WTC11 (cell line): ENCODE measurements around the gene PLCD4. TPM values are rescaled to one million over a fixed set of nuclear protein-coding genes. Genes with fewer than 3 reads are reported as not detected.

Experiments used
- ATAC-seq: fragments of 200-7000 bp; cut with Tn5 transposase; 2 replicates; pipeline ENCODE4 v1.10.0; 2021; ENCODE audit warnings: mild to moderate bottlenecking, moderate library complexity
- CTCF ChIA-PET: fragments of 300-600 bp; sonication (Branson Sonifier 250); formaldehyde crosslinking; loops from one replicate; lab custom pipeline; 2021; ENCODE audit warnings: antibody characterized with exemption; lab: Charles Lee
- POLR2A ChIA-PET: fragments of 350-600 bp; sonication (Branson Sonifier 250); formaldehyde crosslinking; loops from one replicate; lab custom pipeline; 2021; ENCODE audit warnings: antibody characterized with exemption; lab: Charles Lee
- DNase-seq: peaks from one replicate; pipeline ENCODE4 v3.0.0; 2021; ENCODE audit warnings: low spot score
- H3K27ac Mint-ChIP-seq: 2 replicates; pipeline ENCODE4 v1.8.0; 2021; ENCODE audit warnings: mixed read lengths
- H3K27me3 Mint-ChIP-seq: 2 replicates; pipeline ENCODE4 v1.8.0; 2021; ENCODE audit warnings: low read depth, mild to moderate bottlenecking, moderate library complexity, mixed read lengths
- H3K36me3 Mint-ChIP-seq: 2 replicates; pipeline ENCODE4 v1.8.0; 2021; ENCODE audit warnings: mixed read lengths
- H3K4me1 Mint-ChIP-seq: 2 replicates; pipeline ENCODE4 v1.8.0; 2022; ENCODE audit warnings: mixed read lengths
- H3K4me3 Mint-ChIP-seq: 2 replicates; pipeline ENCODE4 v1.8.0; 2021; ENCODE audit warnings: mild to moderate bottlenecking, moderate library complexity, mixed read lengths
- H3K9me3 Mint-ChIP-seq: 2 replicates; pipeline ENCODE4 v1.8.0; 2021; ENCODE audit warnings: mixed read lengths
- ATF1 ChIP-seq: sonication (generic); formaldehyde crosslinking; IDR thresholded peaks from 2 replicates; pipeline ENCODE4 v1.8.1; 2023; ENCODE audit warnings: mild to moderate bottlenecking, moderate library complexity, missing genetic modification reagents
- ESRRA ChIP-seq: sonication (generic); formaldehyde crosslinking; IDR thresholded peaks from 2 replicates; pipeline ENCODE4 v1.8.1; 2022; ENCODE audit warnings: mild to moderate bottlenecking, missing genetic modification reagents, borderline replicate concordance
- FOXP1 ChIP-seq: sonication (generic); formaldehyde crosslinking; IDR thresholded peaks from 2 replicates; pipeline ENCODE4 v1.8.0; 2022; ENCODE audit warnings: missing genetic modification reagents, mild to moderate bottlenecking, moderate library complexity, borderline replicate concordance
- JUN ChIP-seq: sonication (generic); formaldehyde crosslinking; IDR thresholded peaks from 2 replicates; pipeline ENCODE4 v1.8.0; 2023; ENCODE audit warnings: mild to moderate bottlenecking, missing genetic modification reagents
- NFE2L1 ChIP-seq: sonication (generic); formaldehyde crosslinking; IDR thresholded peaks from 2 replicates; pipeline ENCODE4 v1.8.1; 2023; ENCODE audit warnings: missing genetic modification reagents
- OVOL2 ChIP-seq: fragments of 250-450 bp; sonication (Bioruptor Pico); IDR thresholded peaks from 2 replicates; pipeline ENCODE4 v1.9.0; 2021; ENCODE audit warnings: mild to moderate bottlenecking, borderline replicate concordance
- RELA ChIP-seq: sonication (generic); formaldehyde crosslinking; IDR thresholded peaks from 2 replicates; pipeline ENCODE4 v1.8.1; 2022; ENCODE audit warnings: missing genetic modification reagents, mild to moderate bottlenecking, borderline replicate concordance
- SMAD3 ChIP-seq: sonication (generic); formaldehyde crosslinking; IDR thresholded peaks from 2 replicates; pipeline ENCODE4 v1.8.0; 2022; ENCODE audit warnings: missing genetic modification reagents, mild to moderate bottlenecking, borderline replicate concordance
- ZNF232 ChIP-seq: sonication (generic); formaldehyde crosslinking; IDR thresholded peaks from 2 replicates; pipeline ENCODE4 v1.8.0; 2022; ENCODE audit warnings: mild to moderate bottlenecking, missing genetic modification reagents
- ZNF671 ChIP-seq: fragments of 250-450 bp; sonication (Bioruptor Pico); IDR thresholded peaks from 2 replicates; pipeline ENCODE4 v1.8.0; 2021; ENCODE audit warnings: mild to moderate bottlenecking
- total RNA-seq: library from RNA; stranded (reverse); gene quantifications from 3 replicates; pipeline ENCODE4 v1.2.3, GENCODE V29; 2021
- TF ChIP-seq, protein P1 (sequence below): sonication (generic); formaldehyde crosslinking; IDR thresholded peaks from 2 replicates; pipeline ENCODE4 v1.8.1; 2023; ENCODE audit warnings: mild to moderate bottlenecking, missing genetic modification reagents
- TF ChIP-seq, protein P2 (sequence below): sonication (generic); formaldehyde crosslinking; conservative IDR thresholded peaks from 2 replicates; pipeline ENCODE4 v1.8.1; 2022; ENCODE audit warnings: mild to moderate bottlenecking, missing genetic modification reagents
- TF ChIP-seq, protein P3 (sequence below): sonication (generic); formaldehyde crosslinking; IDR thresholded peaks from 2 replicates; pipeline ENCODE4 v1.8.1; 2022; ENCODE audit warnings: low read depth, missing genetic modification reagents, borderline replicate concordance
- TF ChIP-seq, protein P4 (sequence below): sonication (generic); formaldehyde crosslinking; IDR thresholded peaks from 2 replicates; pipeline ENCODE4 v1.8.1; 2022; ENCODE audit warnings: mild to moderate bottlenecking, missing genetic modification reagents, moderate library complexity, borderline replicate concordance
- TF ChIP-seq, protein P5 (sequence below): sonication (generic); formaldehyde crosslinking; IDR thresholded peaks from 2 replicates; pipeline ENCODE4 v1.8.1; 2022; ENCODE audit warnings: missing genetic modification reagents, borderline replicate concordance
- TF ChIP-seq, protein P6 (sequence below): fragments of 250-450 bp; sonication (Bioruptor Pico); IDR thresholded peaks from 2 replicates; pipeline ENCODE4 v1.9.0; 2021; ENCODE audit warnings: mild to moderate bottlenecking
- TF ChIP-seq, protein P7 (sequence below): sonication (generic); formaldehyde crosslinking; IDR thresholded peaks from 2 replicates; pipeline ENCODE4 v1.8.1; 2023; ENCODE audit warnings: mild to moderate bottlenecking, missing genetic modification reagents, moderate library complexity
- TF ChIP-seq, protein P8 (sequence below): sonication (generic); formaldehyde crosslinking; IDR thresholded peaks from 2 replicates; pipeline ENCODE4 v1.8.1; 2023; ENCODE audit warnings: mild to moderate bottlenecking, missing genetic modification reagents

Gene PLCD4
- total RNA-seq, 1 experiment from 2014 or later, result 0.28 TPM

DNA sequence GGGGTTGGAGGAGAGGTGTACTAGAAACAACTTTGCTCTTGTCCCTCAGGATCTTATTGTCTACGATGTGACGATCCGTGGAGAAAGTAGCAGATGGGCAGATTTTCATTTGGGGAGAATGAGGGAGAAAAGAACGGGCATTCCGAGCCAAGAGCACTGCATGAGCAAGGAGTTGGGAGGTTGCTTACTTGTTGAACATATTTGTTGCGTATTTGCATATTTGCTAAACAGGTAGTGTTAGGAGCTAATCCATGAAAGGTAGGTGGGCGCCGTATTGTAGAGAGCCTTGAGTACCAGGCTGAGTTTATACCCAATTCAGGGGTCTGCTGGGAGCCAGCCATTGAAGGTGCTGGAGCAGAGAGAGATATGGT is 52.3 kb downstream of the PLCD4 start:
- peak overlapping the region; percentile 93 for H3K4me3 Mint-ChIP-seq
- no peaks in the 10 kb centered on the region for H3K27me3 Mint-ChIP-seq
- H3K27ac Mint-ChIP-seq, result peak overlapping the region; percentile 71; the same call in 1 of the 2 replicates
- H3K4me1 Mint-ChIP-seq, result peaks cover 9% of the 10 kb centered on the region
- H3K9me3 Mint-ChIP-seq, result no peaks in the 10 kb centered on the region
- CTCF ChIA-PET, result interaction anchor here (0.6 to 2.8 kb wide), 11 partner anchors 12 to 824 kb away, joined by 3 to 26 read pairs (median 7); partner anchors contain the start of genes PLCD4, RNF25, STK36 and TTLL4
- TF ChIP-seq ZNF232 (CRISPR knock-in tag) (0 out of 2 replicates have a peak, but pooled peaks have one; percentile 7), JUN (CRISPR knock-in tag) (no peak), OVOL2 (CRISPR knock-in tag) (no peak), ESRRA (CRISPR knock-in tag) (no peak), RELA (no peak), FOXP1 (no peak)
- POLR2A ChIA-PET, result interaction anchor here (0.6 to 2.3 kb wide), 11 partner anchors 9 to 401 kb away, joined by 3 to 24 read pairs (median 5); partner anchors contain the start of genes RNF25 and STK36
- no peak for ATAC-seq
- DNase-seq, result no peak
- peaks cover 44% of the 10 kb centered on the region for H3K36me3 Mint-ChIP-seq

DNA sequence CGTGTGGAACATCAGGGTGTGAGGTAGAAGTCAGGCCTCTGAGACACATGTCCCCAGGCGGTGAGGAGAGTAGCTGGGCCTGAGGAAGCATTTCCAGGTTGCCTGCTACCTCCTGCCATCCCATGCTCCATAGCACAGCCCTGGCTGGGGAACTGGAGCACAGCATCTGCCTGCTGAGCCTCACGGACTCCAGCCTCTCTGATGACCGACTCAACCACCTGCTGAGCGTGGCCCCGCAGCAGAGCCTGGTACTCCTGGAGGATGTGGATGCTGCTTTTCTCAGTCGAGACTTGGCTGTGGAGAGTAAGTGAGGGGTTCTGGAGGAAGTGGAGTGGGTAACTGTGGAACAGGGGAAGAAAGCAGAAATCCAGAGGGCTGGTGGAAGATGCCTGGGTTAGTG is 54.7 kb downstream of the PLCD4 start:
- ChIA-PET POLR2A (no interaction called here), CTCF (no interaction called here)
- no peak for ATAC-seq

More for the DNA sequence above, 54.7 kb downstream of the PLCD4 start:
- TF ChIP-seq, protein P1, sequence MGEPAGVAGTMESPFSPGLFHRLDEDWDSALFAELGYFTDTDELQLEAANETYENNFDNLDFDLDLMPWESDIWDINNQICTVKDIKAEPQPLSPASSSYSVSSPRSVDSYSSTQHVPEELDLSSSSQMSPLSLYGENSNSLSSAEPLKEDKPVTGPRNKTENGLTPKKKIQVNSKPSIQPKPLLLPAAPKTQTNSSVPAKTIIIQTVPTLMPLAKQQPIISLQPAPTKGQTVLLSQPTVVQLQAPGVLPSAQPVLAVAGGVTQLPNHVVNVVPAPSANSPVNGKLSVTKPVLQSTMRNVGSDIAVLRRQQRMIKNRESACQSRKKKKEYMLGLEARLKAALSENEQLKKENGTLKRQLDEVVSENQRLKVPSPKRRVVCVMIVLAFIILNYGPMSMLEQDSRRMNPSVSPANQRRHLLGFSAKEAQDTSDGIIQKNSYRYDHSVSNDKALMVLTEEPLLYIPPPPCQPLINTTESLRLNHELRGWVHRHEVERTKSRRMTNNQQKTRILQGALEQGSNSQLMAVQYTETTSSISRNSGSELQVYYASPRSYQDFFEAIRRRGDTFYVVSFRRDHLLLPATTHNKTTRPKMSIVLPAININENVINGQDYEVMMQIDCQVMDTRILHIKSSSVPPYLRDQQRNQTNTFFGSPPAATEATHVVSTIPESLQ (CRISPR knock-in tag), result no peak
- TF ChIP-seq, protein P2, sequence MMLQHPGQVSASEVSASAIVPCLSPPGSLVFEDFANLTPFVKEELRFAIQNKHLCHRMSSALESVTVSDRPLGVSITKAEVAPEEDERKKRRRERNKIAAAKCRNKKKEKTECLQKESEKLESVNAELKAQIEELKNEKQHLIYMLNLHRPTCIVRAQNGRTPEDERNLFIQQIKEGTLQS (CRISPR knock-in tag), result no peak
- TF ChIP-seq, protein P3, sequence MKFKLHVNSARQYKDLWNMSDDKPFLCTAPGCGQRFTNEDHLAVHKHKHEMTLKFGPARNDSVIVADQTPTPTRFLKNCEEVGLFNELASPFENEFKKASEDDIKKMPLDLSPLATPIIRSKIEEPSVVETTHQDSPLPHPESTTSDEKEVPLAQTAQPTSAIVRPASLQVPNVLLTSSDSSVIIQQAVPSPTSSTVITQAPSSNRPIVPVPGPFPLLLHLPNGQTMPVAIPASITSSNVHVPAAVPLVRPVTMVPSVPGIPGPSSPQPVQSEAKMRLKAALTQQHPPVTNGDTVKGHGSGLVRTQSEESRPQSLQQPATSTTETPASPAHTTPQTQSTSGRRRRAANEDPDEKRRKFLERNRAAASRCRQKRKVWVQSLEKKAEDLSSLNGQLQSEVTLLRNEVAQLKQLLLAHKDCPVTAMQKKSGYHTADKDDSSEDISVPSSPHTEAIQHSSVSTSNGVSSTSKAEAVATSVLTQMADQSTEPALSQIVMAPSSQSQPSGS (CRISPR knock-in tag), result no peak
- TF ChIP-seq FOXP1 (no peak), ZNF671 (CRISPR knock-in tag) (no peak), NFE2L1 (CRISPR knock-in tag) (no peak), ATF1 (CRISPR knock-in tag) (no peak), SMAD3 (no peak)
- TF ChIP-seq, protein P4, sequence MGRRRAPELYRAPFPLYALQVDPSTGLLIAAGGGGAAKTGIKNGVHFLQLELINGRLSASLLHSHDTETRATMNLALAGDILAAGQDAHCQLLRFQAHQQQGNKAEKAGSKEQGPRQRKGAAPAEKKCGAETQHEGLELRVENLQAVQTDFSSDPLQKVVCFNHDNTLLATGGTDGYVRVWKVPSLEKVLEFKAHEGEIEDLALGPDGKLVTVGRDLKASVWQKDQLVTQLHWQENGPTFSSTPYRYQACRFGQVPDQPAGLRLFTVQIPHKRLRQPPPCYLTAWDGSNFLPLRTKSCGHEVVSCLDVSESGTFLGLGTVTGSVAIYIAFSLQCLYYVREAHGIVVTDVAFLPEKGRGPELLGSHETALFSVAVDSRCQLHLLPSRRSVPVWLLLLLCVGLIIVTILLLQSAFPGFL (CRISPR knock-in tag), result no peak
- TF ChIP-seq, protein P5, sequence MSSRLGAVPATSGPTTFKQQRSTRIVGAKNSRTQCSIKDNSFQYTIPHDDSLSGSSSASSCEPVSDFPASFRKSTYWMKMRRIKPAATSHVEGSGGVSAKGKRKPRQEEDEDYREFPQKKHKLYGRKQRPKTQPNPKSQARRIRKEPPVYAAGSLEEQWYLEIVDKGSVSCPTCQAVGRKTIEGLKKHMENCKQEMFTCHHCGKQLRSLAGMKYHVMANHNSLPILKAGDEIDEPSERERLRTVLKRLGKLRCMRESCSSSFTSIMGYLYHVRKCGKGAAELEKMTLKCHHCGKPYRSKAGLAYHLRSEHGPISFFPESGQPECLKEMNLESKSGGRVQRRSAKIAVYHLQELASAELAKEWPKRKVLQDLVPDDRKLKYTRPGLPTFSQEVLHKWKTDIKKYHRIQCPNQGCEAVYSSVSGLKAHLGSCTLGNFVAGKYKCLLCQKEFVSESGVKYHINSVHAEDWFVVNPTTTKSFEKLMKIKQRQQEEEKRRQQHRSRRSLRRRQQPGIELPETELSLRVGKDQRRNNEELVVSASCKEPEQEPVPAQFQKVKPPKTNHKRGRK, result no peak
- TF ChIP-seq, protein P6, sequence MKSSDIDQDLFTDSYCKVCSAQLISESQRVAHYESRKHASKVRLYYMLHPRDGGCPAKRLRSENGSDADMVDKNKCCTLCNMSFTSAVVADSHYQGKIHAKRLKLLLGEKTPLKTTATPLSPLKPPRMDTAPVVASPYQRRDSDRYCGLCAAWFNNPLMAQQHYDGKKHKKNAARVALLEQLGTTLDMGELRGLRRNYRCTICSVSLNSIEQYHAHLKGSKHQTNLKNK (CRISPR knock-in tag), result no peak
- TF ChIP-seq, protein P7, sequence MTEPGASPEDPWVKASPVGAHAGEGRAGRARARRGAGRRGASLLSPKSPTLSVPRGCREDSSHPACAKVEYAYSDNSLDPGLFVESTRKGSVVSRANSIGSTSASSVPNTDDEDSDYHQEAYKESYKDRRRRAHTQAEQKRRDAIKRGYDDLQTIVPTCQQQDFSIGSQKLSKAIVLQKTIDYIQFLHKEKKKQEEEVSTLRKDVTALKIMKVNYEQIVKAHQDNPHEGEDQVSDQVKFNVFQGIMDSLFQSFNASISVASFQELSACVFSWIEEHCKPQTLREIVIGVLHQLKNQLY (CRISPR knock-in tag), result no peak
- TF ChIP-seq, protein P8, sequence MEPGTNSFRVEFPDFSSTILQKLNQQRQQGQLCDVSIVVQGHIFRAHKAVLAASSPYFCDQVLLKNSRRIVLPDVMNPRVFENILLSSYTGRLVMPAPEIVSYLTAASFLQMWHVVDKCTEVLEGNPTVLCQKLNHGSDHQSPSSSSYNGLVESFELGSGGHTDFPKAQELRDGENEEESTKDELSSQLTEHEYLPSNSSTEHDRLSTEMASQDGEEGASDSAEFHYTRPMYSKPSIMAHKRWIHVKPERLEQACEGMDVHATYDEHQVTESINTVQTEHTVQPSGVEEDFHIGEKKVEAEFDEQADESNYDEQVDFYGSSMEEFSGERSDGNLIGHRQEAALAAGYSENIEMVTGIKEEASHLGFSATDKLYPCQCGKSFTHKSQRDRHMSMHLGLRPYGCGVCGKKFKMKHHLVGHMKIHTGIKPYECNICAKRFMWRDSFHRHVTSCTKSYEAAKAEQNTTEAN (CRISPR knock-in tag), result no peak
- Mint-ChIP-seq H3K4me3 (no peak overlapping the region), H3K4me1 (peaks cover 9% of the 10 kb centered on the region), H3K36me3 (peaks cover 52% of the 10 kb centered on the region), H3K9me3 (no peaks in the 10 kb centered on the region), H3K27ac (no peak overlapping the region), H3K27me3 (no peaks in the 10 kb centered on the region)
- DNase-seq, result no peak
